NOMO-1 treated with dmso at 0.1 percent for 144 hours (cell line): ENCODE results near the gene MFAP4.

Source experiments
- DNase-seq: peaks from one replicate; lab custom pipeline; 2025; ENCODE audit not compliant: unreplicated experiment; lab: John Stamatoyannopoulos, UW

MFAP4 gene

DNA sequence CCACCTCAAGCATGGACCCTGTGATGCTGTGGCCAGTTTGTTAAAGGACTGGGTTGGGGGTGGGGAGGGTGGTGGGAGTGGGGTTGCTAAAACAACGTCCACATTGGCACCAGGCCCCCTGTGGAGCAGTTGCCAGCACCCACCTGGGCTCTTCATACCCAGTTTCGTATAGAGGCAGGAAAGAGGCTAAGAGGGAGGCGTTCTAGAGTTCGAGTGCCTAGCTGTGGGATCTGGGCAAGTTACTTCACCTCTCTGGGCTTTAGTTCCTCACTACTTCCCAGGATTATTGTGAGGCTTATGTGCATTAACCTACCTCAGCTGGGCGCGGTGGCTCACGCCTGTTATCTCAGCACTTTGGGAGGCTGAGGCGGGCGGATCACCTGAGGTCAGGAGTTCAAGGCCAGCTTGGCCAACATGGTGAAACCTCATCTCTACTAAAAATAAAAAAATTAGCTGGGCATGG lies 1.4 kb downstream of the MFAP4 start:
- no peak for DNase-seq

DNA sequence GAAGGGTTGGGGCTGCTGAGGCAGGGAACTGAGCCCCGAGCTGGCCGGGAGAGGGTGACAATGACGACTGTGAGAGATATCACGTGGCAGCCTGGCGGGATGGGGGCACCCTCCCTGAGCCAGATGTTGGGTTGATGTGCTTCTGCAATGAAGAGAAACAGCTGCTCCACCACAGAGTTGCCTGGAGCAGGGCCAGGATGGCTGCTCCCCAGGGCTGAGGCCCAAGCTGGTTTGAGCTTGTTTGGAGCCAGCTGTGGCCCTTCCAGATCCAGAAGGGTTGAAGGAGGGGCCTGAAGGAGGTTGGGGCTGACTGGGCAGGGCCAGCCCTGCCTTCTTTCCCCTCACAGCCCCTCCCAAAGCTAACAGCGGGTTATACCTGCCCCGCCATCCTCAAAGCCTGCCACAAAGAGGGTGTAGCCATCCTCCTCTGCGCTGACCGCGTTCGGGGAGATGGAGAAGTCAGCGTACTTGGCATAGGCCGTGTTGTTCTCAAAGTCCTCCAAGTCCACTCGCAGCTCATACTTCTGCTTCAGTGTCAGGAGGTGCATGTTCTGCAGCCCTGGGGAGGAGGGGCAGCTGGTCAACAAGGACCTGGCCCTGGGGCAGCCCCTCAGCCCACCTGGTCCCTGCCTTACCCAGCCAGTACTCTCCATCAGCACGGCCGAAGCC lies 2.1 kb downstream of the MFAP4 start:
- no peak for DNase-seq

DNA sequence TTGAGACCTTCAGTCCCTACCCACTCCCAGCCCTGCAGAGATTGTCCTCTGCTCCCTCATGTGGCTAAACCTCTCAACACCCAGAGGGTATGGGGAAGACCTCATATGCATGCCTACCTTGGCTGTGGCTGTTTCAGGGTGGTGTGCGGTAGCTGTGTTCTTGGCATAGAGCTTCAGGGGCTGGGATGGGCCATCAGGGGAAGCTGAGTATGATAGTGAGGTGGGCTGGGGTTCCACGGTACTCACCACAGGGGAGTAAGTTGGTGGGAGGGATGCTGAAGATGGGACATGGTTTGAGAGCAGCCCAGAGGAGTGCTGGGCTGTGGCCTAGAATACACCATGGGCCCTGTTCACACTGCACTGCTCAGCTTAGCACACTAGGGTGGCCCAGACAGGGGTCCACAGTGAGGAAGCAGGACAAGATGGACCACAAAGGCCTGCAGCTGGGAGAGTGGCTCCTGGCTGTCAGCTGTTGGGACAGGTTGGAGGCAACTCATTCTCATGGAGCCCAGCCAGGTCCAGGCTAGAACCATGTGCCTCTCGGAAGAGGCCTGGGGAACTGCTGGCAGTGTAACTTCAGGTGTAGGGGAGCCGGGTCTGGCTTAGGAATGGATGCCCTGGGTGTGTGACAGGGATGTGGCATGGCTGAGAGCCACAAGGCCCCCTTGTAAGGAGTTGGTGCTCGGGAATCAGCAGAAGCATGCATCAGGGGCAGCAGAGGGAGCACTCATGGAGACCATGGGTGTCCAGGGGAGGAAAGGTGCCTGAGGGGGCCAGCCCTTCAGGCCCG lies 3.1 kb downstream of the MFAP4 start:
- DNase-seq, result no peak

DNA sequence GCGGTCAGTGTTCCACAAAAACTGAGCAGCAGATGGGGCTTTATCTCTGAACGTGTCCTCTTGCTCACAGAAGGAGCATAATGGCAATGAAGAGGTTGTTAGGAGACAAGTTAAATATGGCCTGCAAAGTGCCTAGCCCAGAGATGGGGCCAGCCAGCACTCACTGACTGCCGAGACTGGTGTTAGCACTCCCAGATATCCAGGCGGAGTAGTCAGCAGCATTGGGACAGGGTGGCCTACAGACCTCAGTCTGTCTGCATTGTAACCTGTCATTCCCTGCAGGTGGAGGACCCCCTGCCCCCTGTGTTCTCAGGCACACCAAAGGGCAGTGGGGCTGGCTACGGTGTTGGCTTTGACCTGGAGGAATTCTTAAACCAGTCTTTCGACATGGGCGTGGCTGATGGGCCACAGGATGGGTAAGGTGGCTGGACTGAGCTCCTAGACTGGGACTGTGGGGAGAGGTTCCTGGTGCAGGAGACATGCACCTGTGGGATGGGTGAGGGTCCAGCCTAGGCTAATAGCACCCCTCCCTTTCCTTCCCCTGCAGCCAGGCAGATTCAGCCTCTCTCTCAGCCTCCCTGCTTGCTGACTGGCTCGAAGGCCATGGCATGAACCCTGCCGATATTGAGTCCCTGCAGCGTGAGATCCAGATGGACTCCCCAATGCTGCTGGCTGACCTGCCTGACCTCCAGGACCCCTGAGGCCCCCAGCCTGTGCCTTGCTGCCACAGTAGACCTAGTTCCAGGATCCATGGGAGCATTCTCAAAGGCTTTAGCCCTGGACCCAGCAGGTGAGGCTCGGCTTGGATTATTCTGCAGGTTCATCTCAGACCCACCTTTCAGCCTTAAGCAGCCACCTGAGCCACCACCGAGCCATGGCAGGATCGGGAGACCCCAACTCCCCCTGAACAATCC lies 4.2 kb downstream of the MFAP4 start:
- DNase-seq, result no peak

DNA sequence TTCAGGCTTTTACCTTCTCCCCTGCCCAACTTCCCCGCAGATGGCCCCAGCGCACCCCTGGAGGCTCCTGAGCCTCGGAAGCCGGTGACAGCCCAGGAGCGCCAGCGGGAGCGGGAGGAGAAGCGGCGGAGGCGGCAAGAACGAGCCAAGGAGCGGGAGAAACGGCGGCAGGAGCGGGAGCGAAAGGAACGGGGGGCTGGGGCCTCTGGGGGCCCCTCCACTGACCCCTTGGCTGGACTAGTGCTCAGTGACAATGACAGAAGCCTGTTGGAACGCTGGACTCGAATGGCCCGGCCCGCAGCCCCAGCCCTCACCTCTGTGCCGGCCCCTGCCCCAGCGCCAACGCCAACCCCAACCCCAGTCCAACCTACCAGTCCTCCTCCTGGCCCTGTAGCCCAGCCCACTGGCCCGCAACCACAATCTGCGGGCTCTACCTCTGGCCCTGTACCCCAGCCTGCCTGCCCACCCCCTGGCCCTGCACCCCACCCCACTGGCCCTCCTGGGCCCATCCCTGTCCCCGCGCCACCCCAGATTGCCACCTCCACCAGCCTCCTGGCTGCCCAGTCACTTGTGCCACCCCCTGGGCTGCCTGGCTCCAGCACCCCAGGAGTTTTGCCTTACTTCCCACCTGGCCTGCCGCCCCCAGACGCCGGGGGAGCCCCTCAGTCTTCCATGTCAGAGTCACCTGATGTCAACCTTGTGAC lies 5.1 kb downstream of the MFAP4 start:
- no peak for DNase-seq

DNA sequence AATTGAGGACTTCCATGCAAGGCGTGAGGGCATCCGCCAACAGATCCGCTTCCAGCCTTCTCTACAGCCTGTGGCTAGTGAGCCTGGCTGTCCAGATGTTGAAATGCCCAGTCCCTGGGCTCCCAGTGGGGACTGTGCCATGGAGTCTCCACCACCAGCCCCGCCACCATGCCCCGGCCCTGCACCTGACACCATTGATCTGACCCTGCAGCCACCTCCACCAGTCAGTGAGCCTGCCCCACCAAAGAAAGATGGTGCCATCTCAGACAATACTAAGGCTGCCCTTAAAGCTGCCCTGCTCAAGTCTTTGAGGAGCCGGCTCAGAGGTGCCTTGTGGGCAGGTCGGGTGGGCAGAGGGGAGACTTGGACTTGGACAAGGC lies 5.6 kb downstream of the MFAP4 start:
- DNase-seq, result no peak

DNA sequence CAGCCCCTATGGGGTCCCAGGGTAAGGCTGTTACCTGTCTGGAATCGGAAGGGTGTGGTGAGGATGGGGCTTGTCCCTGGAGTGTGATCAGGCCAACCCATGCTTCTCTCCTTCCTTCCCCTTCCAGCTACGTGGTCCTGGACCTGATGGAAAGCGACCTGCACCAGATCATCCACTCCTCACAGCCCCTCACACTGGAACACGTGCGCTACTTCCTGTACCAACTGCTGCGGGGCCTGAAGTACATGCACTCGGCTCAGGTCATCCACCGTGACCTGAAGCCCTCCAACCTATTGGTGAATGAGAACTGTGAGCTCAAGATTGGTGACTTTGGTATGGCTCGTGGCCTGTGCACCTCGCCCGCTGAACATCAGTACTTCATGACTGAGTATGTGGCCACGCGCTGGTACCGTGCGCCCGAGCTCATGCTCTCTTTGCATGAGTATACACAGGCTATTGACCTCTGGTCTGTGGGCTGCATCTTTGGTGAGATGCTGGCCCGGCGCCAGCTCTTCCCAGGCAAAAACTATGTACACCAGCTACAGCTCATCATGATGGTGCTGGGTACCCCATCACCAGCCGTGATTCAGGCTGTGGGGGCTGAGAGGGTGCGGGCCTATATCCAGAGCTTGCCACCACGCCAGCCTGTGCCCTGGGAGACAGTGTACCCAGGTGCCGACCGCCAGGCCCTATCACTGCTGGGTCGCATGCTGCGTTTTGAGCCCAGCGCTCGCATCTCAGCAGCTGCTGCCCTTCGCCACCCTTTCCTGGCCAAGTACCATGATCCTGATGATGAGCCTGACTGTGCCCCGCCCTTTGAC lies 6.3 kb downstream of the MFAP4 start:
- DNase-seq, result no peak

DNA sequence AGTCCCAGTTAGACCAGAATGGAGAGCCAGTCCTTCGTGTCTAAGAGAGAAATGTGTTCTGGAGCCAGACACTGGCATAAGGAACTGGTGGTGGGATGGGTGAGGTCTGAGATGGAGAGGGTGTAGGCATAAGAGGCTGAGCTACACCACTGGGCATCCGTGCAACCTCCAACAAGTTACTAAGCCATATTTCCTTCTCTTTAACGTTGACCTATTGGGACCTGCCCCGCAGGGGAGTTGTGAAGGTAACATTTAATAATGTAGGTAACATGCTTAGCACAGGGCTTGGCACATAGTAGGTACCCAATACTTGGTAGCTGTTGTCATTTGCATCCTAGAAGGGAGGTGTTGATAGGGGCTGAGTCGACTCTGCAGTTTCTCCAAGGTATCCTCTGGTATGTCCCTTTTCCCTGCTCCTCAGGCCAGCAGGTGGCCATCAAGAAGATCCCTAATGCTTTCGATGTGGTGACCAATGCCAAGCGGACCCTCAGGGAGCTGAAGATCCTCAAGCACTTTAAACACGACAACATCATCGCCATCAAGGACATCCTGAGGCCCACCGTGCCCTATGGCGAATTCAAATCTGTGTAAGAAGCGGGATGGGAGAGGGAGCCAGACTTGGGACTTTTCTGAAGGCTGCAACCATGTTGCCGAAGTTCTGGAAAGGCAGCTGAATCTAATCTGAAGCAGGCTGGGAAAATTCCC lies 7.5 kb downstream of the MFAP4 start:
- DNase-seq, result no peak

DNA sequence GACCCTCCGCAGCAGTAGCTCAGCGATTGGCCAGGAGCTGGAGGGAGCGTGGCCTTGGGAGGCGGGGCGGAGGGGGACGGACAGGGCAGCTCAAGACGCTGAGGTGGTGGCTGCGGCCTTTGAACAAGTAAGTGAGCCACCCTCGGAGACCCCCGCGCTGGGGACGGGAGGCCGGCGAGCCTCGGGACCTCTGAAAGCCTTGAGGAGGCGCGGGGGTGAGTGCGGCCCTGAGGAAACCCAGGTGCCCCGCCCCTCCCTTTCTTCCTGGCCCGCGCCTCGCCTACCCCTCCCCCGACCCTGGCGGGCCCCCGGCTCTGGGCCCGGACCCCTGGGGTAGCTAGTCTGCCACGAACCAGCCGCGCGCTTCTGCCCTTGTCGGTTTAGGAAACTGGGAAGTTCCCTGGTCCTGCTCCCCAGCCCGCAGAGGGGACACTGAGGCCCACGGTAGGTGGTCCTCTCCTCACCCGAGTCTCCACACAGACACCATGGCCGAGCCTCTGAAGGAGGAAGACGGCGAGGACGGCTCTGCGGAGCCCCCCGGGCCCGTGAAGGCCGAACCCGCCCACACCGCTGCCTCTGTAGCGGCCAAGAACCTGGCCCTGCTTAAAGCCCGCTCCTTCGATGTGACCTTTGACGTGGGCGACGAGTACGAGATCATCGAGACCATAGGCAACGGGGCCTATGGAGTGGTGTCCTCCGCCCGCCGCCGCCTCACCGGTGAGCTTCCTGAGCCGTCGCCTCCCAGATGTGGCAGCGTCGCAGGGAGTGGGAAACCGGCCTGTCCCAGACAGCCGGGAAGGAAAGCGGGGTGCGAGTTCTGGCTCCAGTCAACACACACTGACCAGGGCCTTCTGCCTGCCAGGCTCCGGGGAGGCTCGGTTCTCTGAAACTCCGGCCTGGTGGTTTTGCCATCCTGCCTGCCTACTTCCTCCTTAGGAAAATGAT lies 8.3 kb downstream of the MFAP4 start, which contains the start of gene MAPK7:
Gene MAPK7, plus strand, starts transcription at position 83 of the 945 bp plus-strand sequence. Its CDS starts 403 bp downstream, at position 486.
- no peak for DNase-seq

DNA sequence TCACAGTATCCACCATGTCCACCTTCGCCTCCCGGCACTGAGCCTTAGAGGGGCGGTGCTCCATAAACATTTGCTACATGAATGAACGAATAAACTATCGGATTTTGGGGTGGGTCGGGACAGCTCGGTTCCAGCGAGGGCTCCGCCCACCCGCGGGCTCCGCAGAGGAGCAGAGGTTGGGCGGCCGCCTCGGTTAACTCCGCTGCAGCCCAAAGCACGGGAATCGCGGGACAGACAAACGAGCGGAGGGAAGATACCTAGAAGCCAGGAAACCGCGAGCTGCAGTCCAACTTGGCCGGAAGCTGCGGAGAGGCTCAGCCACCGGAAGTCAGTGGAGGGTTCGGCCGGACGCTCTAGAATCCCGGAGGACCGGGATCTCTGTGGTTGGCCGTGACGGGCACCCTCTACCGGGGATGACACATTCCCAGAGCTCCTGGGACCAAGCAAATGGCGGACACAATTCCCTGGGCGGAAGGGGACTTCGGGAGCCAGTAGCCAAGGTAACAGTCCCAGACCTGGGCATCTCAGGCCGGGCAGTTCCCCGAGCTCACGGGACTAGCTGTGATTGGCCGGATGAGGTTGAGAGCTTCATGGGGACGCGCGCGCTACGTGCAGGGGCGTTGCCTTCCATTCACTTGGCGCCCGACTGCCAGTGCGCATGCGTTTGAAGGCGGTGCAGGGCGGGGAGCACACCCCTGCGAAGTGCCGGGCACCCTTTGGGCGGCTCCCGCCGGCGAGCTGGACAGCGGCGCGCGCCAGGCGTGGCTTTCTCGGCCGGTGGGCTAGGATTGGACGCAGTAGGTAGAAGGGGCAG lies 9.2 kb downstream of the MFAP4 start:
- DNase-seq, result peak; percentile 97

DNA sequence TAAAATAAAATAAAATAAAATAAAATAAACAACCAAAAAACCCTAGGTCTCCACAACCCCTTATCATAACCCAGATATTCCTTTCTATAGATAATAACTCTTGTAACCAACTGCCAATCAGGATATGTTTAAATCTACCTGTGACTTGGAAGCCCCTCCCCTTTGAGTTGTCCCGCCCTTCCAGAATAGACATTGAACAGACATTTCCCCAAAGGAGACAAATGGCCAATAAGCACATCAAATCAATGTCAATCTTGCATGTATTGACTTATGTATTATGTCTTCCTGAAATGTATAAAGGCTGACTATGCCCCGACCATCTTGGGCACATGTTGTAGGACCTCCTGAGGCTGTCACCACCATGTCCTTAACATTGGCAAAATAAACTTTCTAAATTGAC lies 10.2 kb downstream of the MFAP4 start:
- no peak for DNase-seq

DNA sequence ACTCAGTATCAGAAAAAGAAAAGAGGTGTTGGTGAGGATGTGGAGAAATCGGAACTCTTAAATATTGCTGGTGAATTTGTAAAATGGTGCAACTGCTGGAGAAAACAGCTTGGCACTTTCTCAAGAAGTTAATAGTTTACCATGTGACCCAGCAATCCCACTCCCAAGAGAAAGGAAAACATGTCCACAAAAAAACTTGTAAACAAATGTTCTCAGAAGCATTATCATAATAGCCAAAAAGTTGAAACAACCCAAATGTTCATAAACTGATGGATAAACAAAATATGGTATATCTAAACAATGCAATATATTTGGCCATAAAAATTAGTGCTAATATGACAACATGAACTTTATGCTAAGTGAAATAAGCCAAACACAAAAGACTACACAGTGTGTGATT lies 11.3 kb downstream of the MFAP4 start:
- no peak for DNase-seq

DNA sequence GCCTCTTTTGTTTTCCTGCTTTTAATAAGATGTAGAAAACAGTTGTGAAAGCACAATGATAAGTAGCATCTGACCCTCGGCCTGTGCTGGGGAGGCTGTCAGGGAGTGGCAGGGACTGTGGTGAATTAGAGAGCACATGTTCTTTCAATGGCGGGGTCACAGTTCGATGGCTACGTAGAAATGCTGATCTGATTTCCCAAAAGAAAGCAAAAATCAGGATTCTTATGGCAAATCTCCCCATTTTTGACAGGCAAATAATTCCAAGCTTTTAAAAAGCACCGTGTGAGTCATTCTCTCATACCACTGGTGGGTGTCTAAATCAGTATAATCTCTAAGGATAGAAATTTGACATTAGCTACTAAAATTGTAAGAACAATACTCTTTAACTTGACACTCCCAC lies 12.9 kb downstream of the MFAP4 start:
- DNase-seq, result no peak

DNA sequence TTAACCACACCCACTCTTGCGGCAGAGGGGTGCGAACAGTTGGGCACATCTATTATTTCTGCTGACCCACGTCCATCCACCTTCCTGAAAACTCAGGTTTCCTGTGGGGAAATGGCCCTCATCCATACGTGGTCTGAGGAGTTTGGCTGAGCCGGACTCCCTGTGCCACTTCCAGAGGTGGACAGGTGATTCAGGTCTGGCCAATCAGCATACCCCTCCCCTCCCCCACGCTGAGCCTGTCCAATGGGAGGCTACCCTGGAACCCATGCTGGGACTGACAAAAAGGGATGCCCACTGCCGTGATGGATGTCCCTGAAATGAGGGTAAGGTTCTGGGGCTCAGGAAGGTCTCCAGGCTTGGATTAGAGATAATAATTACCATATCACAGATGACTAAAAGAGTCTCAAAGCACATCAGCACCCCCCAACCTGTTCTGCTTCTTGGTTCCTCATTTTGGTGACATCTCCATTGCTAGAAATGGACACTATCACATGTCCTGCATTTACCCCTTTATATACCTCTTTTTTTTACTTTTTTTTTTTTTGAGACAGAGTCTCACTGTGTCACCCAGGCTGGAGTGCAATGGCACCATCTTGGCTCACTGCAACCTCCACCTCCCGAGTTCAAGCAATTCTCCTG lies 14.0 kb downstream of the MFAP4 start:
- peak; percentile 20 for DNase-seq

DNA sequence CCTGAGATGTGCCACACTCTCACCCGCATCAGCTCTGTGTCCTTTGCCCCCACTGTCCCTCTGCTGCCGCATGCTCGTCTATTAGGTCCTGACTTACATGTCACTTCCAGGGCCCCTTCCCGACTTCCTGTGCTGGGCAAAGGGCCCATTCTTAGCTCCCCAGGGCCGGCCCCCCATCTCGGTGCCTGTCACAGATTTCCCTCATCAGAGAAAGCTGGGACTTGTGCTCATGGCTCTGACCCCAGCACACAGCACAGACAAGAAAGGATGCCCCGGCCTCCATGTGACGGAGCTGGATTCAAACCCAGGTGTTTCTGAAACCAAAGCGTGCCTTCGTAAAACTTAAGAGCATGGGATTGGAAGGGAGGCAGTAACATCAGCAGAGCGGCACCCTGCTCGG lies 14.6 kb downstream of the MFAP4 start:
- no peak for DNase-seq

DNA sequence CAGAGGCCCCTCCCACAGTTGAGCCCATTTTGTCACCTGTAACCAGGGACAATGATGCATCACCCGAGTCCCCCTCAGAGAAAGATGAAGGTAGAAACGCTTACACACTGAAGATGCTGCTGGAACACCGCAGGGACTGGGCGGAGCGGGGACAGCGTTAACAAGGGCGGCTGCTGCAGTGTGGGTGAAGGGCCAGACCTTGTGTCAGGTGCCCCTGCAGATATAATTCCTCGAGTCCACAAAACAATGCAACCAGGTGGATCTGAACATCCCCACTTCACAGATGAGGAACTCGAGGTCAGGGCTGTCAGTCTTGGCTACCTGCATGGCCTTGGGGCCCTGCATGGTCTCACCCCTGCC lies 15.0 kb downstream of the MFAP4 start:
- DNase-seq, result no peak
